Adrenal gland (tissue), 5 donors: ENCODE data around the gene ADARB2.

Experiments
- POLR2A ChIP-seq, 2 donors: fragments of 450-650 bp; IDR thresholded peaks; one replicate each; pipeline ENCODE4 v1.6.1; 2017; ENCODE audit warnings: antibody characterized with exemption in 2 of 2, mild to moderate bottlenecking in 2 of 2, moderate library complexity in 1 of 2
- TF ChIP-seq, protein P1 (sequence below), 6 experiments: fragments of 450-650 bp in 4 of 6; fragments of 200-600 bp in 2 of 6; sonication (generic) in 1 of 6; IDR thresholded peaks; 1 replicate in 5 of 6; 2 replicates in 1 of 6; pipeline versions ENCODE4 v1.5.1 to v1.8.0; 2016 to 2021; ENCODE audit warnings: antibody characterized with exemption in 6 of 6, mild to moderate bottlenecking in 2 of 6, moderate library complexity in 1 of 6
- donor health status: DM: no; HTN: no; CAD: no.

DNA sequence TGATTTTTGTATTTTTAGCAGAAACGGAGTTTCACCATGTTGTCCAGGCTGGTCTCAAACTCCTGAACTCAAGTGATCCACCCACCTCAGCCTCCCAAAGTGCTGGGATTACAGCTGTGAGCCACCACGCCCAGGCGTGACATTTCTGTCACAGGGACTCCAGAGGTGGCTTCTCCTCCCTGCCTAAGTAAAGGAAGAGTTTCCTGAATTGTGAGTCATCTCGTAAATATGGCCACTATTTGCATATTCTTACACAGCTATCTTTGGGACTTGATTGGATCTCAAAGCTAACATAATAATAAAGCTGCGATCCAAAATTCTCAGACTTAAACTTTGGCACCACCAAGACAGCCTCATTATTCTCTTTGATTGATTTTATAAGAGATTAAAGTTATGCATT is 50.1 kb downstream of the ADARB2 start:
- TF ChIP-seq, protein P1, sequence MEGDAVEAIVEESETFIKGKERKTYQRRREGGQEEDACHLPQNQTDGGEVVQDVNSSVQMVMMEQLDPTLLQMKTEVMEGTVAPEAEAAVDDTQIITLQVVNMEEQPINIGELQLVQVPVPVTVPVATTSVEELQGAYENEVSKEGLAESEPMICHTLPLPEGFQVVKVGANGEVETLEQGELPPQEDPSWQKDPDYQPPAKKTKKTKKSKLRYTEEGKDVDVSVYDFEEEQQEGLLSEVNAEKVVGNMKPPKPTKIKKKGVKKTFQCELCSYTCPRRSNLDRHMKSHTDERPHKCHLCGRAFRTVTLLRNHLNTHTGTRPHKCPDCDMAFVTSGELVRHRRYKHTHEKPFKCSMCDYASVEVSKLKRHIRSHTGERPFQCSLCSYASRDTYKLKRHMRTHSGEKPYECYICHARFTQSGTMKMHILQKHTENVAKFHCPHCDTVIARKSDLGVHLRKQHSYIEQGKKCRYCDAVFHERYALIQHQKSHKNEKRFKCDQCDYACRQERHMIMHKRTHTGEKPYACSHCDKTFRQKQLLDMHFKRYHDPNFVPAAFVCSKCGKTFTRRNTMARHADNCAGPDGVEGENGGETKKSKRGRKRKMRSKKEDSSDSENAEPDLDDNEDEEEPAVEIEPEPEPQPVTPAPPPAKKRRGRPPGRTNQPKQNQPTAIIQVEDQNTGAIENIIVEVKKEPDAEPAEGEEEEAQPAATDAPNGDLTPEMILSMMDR (IDR thresholded peaks at IDR 0.05): no peak
- no peak for TF ChIP-seq POLR2A (IDR thresholded peaks at IDR 0.05)
